Measurements from ENCODE around the gene COQ4. TPM values are rescaled to one million over a fixed set of nuclear protein-coding genes. Genes with fewer than 3 reads are reported as not detected.

The COQ4 gene
- total RNA-seq, 1 donor from 2014 or later, result 32.0 TPM

DNA sequence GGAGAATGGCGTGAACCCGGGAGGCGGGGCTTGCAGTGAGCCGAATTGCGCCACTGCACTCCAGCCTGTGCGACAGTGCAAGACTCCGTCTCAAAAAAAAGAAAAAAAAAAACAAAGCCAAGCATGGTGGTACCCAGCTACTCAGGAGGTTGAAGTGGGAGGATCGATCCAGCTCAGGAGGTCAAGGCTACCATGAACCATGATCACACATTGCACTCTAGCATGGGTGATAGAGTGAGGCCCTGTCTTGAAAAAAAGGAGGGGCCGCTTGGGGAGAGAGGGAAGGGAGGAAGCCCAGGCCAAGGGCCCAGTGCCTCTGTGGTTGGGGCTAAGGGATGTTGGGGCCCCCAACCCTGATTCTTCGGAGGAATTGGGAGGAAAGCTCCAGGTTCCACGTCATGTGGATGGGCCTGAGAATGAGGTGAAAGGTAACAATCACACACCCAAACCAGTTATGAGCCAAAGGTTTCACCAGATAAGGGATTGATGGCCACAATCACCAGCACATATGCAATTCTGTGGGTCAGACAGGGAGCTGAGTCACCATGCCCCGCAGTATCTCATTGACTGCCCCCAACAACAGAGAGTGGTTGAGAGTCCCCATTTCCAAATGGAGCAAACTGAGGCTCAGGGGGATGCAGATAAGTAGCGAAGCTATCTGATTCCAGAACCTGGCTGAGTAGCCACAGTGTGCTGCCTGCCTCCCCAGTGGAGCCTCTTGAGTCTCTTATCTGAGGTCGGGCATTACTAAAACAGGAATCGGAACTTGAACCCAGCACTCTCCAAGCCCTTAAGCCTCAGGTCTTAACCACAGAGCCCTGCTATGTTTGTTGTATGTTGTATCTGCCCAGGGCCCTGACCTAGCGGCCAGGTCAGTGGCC is 26.1 kb upstream of the COQ4 start:
- Histone ChIP-seq H3K9me3 (replicated peaks) (no peaks in the 10 kb centered on the region), H3K27me3 (ENCODE audit: low read depth) (no peaks in the 10 kb centered on the region), H3K36me3 (peaks cover 7% of the 10 kb centered on the region), H3K4me3 (no peak overlapping the region), H3K4me1 (peaks cover 4% of the 10 kb centered on the region), H3K27ac (replicated peaks) (no peak overlapping the region)
- no peak for DNase-seq
- intact Hi-C loops (cut with micrococcal nuclease), result no loop called here
- TF ChIP-seq, protein P1, sequence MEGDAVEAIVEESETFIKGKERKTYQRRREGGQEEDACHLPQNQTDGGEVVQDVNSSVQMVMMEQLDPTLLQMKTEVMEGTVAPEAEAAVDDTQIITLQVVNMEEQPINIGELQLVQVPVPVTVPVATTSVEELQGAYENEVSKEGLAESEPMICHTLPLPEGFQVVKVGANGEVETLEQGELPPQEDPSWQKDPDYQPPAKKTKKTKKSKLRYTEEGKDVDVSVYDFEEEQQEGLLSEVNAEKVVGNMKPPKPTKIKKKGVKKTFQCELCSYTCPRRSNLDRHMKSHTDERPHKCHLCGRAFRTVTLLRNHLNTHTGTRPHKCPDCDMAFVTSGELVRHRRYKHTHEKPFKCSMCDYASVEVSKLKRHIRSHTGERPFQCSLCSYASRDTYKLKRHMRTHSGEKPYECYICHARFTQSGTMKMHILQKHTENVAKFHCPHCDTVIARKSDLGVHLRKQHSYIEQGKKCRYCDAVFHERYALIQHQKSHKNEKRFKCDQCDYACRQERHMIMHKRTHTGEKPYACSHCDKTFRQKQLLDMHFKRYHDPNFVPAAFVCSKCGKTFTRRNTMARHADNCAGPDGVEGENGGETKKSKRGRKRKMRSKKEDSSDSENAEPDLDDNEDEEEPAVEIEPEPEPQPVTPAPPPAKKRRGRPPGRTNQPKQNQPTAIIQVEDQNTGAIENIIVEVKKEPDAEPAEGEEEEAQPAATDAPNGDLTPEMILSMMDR (IDR thresholded peaks at IDR 0.05; ENCODE audit: borderline replicate concordance), result no peak

DNA sequence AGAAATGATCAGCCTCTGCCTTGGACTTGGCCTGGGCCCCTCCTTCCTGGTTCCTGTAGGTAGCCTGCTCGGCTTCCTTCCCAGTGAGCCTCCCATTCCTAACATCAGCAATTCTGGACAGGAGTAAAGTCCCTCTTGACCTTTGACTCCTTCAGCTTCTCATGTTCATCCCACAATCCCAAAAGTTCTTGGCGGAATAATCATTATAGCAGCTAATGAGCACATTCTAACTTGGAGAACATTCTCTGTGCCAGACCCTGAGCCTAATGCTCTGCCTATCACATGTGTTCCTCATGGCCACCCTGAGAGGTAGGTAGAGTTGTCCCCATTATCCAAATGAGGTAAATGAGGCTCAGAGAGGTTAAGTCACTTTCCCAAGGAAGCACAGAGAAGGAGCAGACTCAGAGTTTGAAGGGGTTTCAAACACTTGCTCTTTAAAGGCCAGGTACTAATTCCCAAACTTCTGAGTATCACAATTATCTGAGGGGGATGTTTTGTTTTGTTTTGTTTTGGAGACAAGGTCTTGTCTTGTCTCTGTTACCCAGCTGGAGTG is 25.3 kb upstream of the COQ4 start:
- Histone ChIP-seq H3K36me3 (peaks cover 7% of the 10 kb centered on the region), H3K4me1 (peaks cover 4% of the 10 kb centered on the region)

DNA sequence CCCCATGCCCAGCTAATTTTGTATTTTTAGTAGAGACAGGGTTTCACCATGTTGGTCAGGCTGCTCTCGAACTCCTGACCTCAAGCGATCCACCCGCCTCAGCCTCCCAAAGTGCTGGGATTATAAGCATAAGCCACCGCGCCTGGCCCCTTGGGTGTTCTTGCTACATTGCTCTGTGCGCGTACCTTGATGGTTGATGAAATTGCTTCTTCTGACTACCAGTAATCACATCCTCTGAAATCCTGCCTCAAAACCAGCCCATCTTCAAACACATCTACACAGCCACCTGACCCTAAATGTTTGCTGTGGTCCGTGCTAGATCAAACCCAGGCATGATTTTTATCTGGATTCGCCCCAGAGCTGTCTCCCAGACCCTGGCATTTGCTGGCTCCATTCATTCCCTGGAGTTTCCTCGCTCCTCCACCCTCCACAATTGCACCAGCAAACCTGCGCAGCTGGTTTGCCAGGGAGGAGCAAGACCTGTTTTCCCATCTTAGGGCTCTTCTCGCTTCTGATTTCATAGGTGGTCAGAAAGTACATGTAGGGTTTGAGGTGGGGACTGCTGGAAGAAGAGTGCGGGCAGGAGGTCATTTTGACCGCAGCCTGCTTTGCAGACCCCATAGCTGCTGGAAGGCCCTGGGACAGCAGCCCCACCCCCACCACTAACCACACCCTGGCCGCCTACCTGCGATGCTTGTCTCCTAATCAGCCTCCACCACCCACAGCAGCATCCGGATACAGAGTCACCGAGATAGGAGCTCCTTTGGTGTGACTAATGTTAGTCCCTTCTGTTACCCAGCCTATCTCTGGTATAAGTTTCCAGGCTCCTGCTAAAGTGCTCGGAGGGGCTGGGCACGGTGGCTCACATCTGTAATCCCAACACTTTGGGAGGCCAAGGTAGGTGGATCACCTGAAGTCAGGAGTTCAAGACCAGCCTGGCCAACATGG is 23.8 kb upstream of the COQ4 start:
- H3K9me3 ChIP-seq (replicated peaks), result no peaks in the 10 kb centered on the region
- no peak for DNase-seq
- no peak overlapping the region for H3K4me3 ChIP-seq
- H3K27me3 ChIP-seq (ENCODE audit: low read depth), result no peaks in the 10 kb centered on the region
- peaks cover 6% of the 10 kb centered on the region for H3K36me3 ChIP-seq
- H3K4me1 ChIP-seq, result peaks cover 4% of the 10 kb centered on the region
- intact Hi-C loops (cut with micrococcal nuclease), result no loop called here
- TF ChIP-seq, protein P1 (IDR thresholded peaks at IDR 0.05; ENCODE audit: borderline replicate concordance), result no peak
- no peak overlapping the region for H3K27ac ChIP-seq (replicated peaks)

More for the DNA sequence above, 25.3 kb upstream of the COQ4 start:
- DNase-seq, result no peak
- intact Hi-C loops (cut with micrococcal nuclease), result no loop called here
- Histone ChIP-seq H3K4me3 (no peak overlapping the region), H3K27me3 (ENCODE audit: low read depth) (no peaks in the 10 kb centered on the region), H3K9me3 (replicated peaks) (no peaks in the 10 kb centered on the region), H3K27ac (replicated peaks) (no peak overlapping the region)
- TF ChIP-seq, protein P1 (IDR thresholded peaks at IDR 0.05; ENCODE audit: borderline replicate concordance), result no peak

DNA sequence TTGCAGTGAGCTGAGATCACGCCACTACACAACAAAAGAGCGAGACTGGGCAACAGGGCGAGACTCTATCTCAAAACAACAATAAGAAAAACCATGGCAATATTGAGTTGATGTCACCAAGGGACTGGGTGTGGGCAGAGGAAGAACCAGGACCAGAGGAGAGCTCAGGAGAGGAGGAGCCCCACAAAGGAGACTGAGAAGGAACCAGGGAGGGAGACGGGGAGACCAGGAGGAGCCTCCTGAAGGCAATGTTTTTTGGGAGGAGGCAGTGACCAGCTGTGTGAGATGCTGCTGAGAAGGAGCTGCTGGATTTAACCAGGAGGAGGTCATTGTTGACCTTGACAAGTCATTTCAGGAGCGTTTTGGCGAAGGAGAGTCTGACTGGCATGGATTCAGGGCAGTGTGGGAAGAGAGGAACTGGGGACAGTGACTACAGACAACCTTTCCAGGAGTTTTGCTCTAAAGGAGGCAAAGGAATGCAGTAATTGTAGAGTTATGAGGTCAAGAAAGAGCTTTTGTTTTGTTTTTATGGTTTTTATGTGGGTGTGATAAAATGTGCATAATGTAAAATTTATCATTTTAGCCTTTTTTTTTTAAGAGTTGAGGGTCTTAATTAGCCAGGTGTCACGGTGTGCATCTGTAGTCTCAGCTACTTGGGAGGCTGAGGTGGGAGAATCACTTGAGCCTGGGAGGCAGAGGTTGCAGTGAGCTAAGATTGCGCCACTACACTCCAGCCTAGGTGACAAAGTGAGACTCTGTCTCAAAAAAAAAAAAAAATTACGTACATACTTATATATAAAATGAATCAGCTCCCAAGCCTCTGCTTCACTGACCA is 18.3 kb upstream of the COQ4 start:
- Histone ChIP-seq H3K27ac (replicated peaks) (no peak overlapping the region), H3K4me3 (no peak overlapping the region), H3K27me3 (ENCODE audit: low read depth) (no peaks in the 10 kb centered on the region), H3K4me1 (peaks cover 9% of the 10 kb centered on the region), H3K9me3 (replicated peaks) (no peaks in the 10 kb centered on the region), H3K36me3 (peaks cover 15% of the 10 kb centered on the region)
- TF ChIP-seq, protein P1 (IDR thresholded peaks at IDR 0.05; ENCODE audit: borderline replicate concordance), result no peak
- intact Hi-C loops (cut with micrococcal nuclease), result no loop called here
- DNase-seq, result no peak

DNA sequence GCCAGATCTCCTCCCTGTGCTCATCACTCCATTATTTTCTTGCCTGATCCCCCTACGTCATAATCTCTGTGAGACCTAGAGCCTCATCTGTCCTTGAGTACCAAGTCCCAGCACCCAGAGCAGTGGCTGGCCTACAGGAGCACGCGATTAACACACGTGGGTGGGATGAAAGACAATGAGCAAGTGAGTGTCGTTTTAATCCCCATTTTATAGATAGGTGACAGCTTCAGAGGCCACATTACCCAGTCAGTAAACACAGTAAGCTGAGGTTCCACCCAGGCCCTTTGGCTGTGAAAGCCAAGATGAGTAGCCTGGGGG is 17.7 kb upstream of the COQ4 start:
- Histone ChIP-seq H3K4me3 (no peak overlapping the region), H3K4me1 (peaks cover 13% of the 10 kb centered on the region), H3K9me3 (replicated peaks) (no peaks in the 10 kb centered on the region), H3K27me3 (ENCODE audit: low read depth) (no peaks in the 10 kb centered on the region), H3K36me3 (peaks cover 21% of the 10 kb centered on the region), H3K27ac (replicated peaks) (no peak overlapping the region)
- TF ChIP-seq, protein P1 (IDR thresholded peaks at IDR 0.05; ENCODE audit: borderline replicate concordance), result no peak
- DNase-seq, result no peak
- intact Hi-C loops (cut with micrococcal nuclease), result no loop called here

Measured in left ventricle myocardium inferior (tissue), 1 donor.